Kidney glomerular epithelial cell (primary cell): ENCODE results near the gene ZSCAN10.

ENCODE experiments used
- DNase-seq: peaks from one replicate; lab custom pipeline; 2025; lab: John Stamatoyannopoulos, UW

ZSCAN10 gene

GRCh38 chr16:3046641-3047386 is 52.3 kb downstream of the ZSCAN10 start:
- no peak for DNase-seq

DNA sequence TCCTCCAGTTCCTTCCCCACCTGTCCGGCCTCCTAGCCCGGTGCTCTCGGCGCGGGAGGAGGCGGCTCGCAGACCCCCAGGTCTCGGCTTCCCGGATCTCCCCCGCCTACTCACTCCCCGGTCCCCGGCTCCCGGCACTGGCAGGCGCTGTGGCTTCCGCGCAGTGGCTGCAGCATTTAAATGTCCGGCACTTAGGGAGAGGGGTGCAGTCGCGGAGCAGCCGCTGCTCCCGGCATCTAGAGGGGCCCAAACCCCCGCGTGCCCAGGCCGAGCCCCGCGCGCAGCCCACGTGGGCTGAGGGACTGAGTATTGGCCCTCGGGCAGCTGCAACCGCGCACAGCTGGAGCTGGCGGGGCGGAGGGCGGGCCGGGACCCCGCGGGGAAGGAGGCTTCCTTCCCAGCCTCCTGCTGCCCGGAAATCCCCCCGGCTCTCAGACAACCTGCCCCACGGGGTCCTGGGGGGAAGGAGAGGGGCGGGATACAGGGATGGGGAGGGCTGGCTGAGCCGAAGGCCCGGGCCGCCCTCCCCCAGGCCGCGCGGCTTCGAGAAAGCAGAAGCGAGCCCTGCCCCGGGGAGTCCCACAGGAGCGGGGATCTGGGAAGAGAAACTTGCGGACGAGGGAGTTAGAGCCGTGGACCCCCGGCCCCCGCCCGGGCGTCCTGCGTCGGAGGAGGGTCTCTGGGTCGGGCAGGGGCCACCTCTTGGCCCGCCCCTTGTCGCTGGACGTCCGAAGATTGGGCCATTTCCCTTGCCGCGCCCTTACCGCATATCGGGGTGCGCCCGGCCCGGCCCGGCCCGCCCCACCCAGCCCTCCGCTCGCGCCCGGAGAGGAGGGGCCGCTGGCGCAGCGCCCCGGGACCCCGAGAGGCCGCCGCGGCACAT is 53.1 kb downstream of the ZSCAN10 start, which contains the start of gene MMP25:
Gene MMP25, plus strand, starts transcription at position 804 of the 883 bp plus-strand sequence. CDS start 357 bp downstream, outside the sequence.
- DNase-seq, result no peak

DNA sequence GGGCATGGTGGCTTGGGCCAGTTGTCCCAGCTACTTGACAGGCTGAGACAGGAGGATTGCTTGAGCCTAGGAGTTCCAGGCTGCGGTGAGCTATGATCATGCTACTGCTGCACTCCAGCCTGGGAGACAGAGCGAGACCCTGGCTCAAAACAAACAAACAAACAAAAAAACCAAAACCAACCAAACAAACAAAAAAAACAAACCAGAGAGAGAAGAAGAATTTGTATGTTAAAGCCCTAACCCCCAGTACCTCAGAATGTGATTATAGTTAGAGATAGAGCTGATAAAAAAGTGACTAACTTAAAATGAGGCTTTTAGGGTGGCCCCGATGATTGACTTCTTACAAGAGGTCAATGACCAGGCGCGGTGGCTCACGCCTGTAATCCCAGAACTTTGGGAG is 54.4 kb downstream of the ZSCAN10 start:
- no peak for DNase-seq

DNA sequence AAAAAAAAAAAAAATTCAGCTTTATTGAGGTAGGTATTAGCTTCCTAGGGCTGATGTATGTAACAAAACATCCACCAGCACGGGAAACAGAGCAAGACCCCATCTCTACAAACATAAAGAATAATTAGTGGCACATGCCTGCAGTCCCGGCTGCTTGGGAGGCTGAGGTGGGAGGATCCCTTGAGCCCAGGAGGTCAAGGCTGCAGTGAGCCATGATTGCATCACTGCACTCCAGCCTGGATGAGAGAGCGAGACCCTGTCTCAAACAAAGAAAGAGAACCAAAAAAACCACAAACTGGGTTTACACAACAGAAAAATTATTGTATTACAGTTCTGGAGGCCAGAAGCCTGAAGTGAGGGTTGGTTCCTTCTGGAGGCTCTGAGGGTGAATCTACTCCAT is 56.7 kb downstream of the ZSCAN10 start:
- no peak for DNase-seq

- no peak for DNase-seq
Measured at GRCh38 chr16:3038896-3039295, 60.2 kb downstream of the ZSCAN10 start.
